Keratinocyte (primary cell): ENCODE data around the gene KCNMA1. TPM values are rescaled to one million over a fixed set of nuclear protein-coding genes. Genes with fewer than 3 reads are reported as not detected.

Source experiments
- DNase-seq: peaks from one replicate; pipeline ENCODE4 v3.0.0-alpha.2; 2011; ENCODE audit warnings: low read depth, missing footprints, low spot score
- FAIRE-seq: peaks from 2 replicates; lab custom pipeline; 2011; peaks lifted over from hg19 to GRCh38; lab: Jason Lieb, UNC
- H2AFZ ChIP-seq: 2 replicates; pipeline ENCODE4 v1.6.0; 2012; ENCODE audit warnings: low read length, control low read depth, inconsistent platforms; ENCODE audit not compliant: control insufficient read depth
- H3K27ac ChIP-seq: 2 replicates; pipeline ENCODE4 v1.5.1; 2011; ENCODE audit warnings: low read length; ENCODE audit not compliant: control insufficient read depth, insufficient read depth
- H3K27me3 ChIP-seq: 3 replicates; pipeline ENCODE4 v1.6.0; 2011; ENCODE audit warnings: low read length; ENCODE audit not compliant: control insufficient read depth, insufficient read depth; ENCODE audit errors: extremely low read depth
- H3K36me3 ChIP-seq, 2 experiments: 2 replicates in 1 of 2; 3 replicates in 1 of 2; pipeline ENCODE4 v1.5.1; 2011; ENCODE audit warnings: low read length in 2 of 2, mild to moderate bottlenecking in 1 of 2; ENCODE audit not compliant: control insufficient read depth in 2 of 2, insufficient read depth in 2 of 2; ENCODE audit errors: extremely low read depth in 1 of 2
- H3K4me1 ChIP-seq: 3 replicates; pipeline ENCODE4 v1.5.1; 2011; ENCODE audit warnings: low read length; ENCODE audit not compliant: control insufficient read depth, insufficient read depth; ENCODE audit errors: extremely low read depth
- H3K4me2 ChIP-seq: 3 replicates; pipeline ENCODE4 v1.6.0; 2011; ENCODE audit warnings: low read depth, low read length; ENCODE audit not compliant: control insufficient read depth, insufficient read depth; ENCODE audit errors: extremely low read depth
- H3K4me3 ChIP-seq, 3 experiments: fragments of 200-600 bp in 1 of 3; sonication (generic) in 1 of 3; 2 replicates in 2 of 3; 3 replicates in 1 of 3; pipeline ENCODE4 v1.5.1; 2011 to 2016; ENCODE audit warnings: low read length in 3 of 3, mild to moderate bottlenecking in 3 of 3, control low read depth in 2 of 3, inconsistent platforms in 1 of 3, low read depth in 1 of 3, mixed read lengths in 1 of 3, mixed run types in 1 of 3, moderate library complexity in 1 of 3; ENCODE audit not compliant: control insufficient read depth in 2 of 3, insufficient read depth in 2 of 3; ENCODE audit errors: extremely low read depth in 1 of 3
- H3K79me2 ChIP-seq: 2 replicates; pipeline ENCODE4 v1.6.0; 2012; ENCODE audit warnings: low read length; ENCODE audit not compliant: control insufficient read depth, insufficient read depth
- H3K9ac ChIP-seq: 3 replicates; pipeline ENCODE4 v1.6.0; 2011; ENCODE audit warnings: low read length; ENCODE audit not compliant: control insufficient read depth, insufficient read depth; ENCODE audit errors: extremely low read depth
- H3K9me1 ChIP-seq: 3 replicates; pipeline ENCODE4 v1.6.0; 2011; ENCODE audit warnings: low read length; ENCODE audit not compliant: control insufficient read depth, insufficient read depth; ENCODE audit errors: extremely low read depth
- H3K9me3 ChIP-seq: 2 replicates; pipeline ENCODE4 v1.5.1; 2012; ENCODE audit warnings: low read depth, low read length; ENCODE audit not compliant: control insufficient read depth
- H4K20me1 ChIP-seq: 3 replicates; pipeline ENCODE4 v1.6.0; 2011; ENCODE audit warnings: low read length; ENCODE audit not compliant: control insufficient read depth, insufficient read depth; ENCODE audit errors: extremely low read depth
- CTCF ChIP-seq, 3 experiments: IDR thresholded peaks in 1 of 3; conservative IDR thresholded peaks in 1 of 3; optimal IDR thresholded peaks in 1 of 3; 2 replicates in 2 of 3; 3 replicates in 1 of 3; pipeline versions ENCODE3 to v1.5.1; 2011; ENCODE audit warnings: low read length in 3 of 3, mild to moderate bottlenecking in 3 of 3, moderate library complexity in 2 of 3, control low read depth in 1 of 3, inconsistent platforms in 1 of 3; ENCODE audit not compliant: insufficient read depth in 2 of 3; ENCODE audit errors: extremely low read depth in 1 of 3
- EZH2 ChIP-seq: IDR thresholded peaks from one replicate; pipeline ENCODE4 v1.6.1; 2012; ENCODE audit warnings: inconsistent platforms, mild to moderate bottlenecking, low read length, moderate library complexity
- dilution Hi-C: fragments of 300-500 bp; cut with MboI; formaldehyde crosslinking; loops from one replicate; pipeline ENCODE4 v1.7.0; 2020; ENCODE audit warnings: low sequenced_read_pairs; ENCODE audit not compliant: extremely low pct_ligation_motif_present
- polyA plus RNA-seq, 5 experiments: library from polyadenylated mRNA; depleted of rRNA in 3 of 5; stranded (reverse) in 3 of 5; stranded (forward) in 1 of 5; unstranded in 1 of 5; fragments of >200 nt; gene quantifications; 1 replicate in 1 of 5; 2 replicates in 3 of 5; 3 replicates in 1 of 5; pipeline versions ENCODE4 v1.2.1 to v1.2.3, GENCODE V29; 2011 to 2012; ENCODE audit warnings: missing spikeins in 2 of 5, low read depth in 1 of 5, low replicate concordance in 1 of 5

Gene KCNMA1
- polyA plus RNA-seq, 1 donor (not counting 4 experiments of a cell fraction or from before 2014, with no cell fraction given), result 6.3 TPM

- Histone ChIP-seq H3K9me1 (no peaks in the 10 kb centered on the region), H3K79me2 (no peaks in the 10 kb centered on the region), H4K20me1 (no peaks in the 10 kb centered on the region), H3K27ac (no peak overlapping the region), H3K36me3 (no peaks in the 10 kb centered on the region), H3K9ac (no peak overlapping the region), H3K4me1 (peaks cover 7% of the 10 kb centered on the region), H2AFZ (no peak overlapping the region), H3K27me3 (no peaks in the 10 kb centered on the region), H3K9me3 (no peaks in the 10 kb centered on the region), H3K4me2 (no peak overlapping the region), H3K4me3 (no peak overlapping the region)
- FAIRE-seq (peak; percentile 17), DNase-seq (no peak)
- no peak for TF ChIP-seq CTCF (optimal IDR thresholded peaks at IDR 0.05 in 1 of 3, IDR thresholded peaks at IDR 0.05 in 1 of 3, conservative IDR thresholded peaks at IDR 0.05 in 1 of 3; ENCODE audit: extremely low read depth in 1 of 3, insufficient read depth in 2 of 3, low read length in 3 of 3)
- no peak for TF ChIP-seq EZH2
- dilution Hi-C loops, result no loop called here
Observed at GRCh38 chr10:77172086-77172485, 465.5 kb downstream of the KCNMA1 start.

GRCh38 chr10:77168861-77169260 lies 468.7 kb downstream of the KCNMA1 start:
- Histone ChIP-seq H3K27ac (no peak overlapping the region), H2AFZ (no peak overlapping the region), H3K9ac (no peak overlapping the region), H3K4me1 (peaks cover 7% of the 10 kb centered on the region), H3K79me2 (no peaks in the 10 kb centered on the region), H3K9me3 (no peaks in the 10 kb centered on the region), H3K36me3 (no peaks in the 10 kb centered on the region), H4K20me1 (no peaks in the 10 kb centered on the region), H3K4me2 (no peak overlapping the region), H3K27me3 (no peaks in the 10 kb centered on the region), H3K4me3 (no peak overlapping the region), H3K9me1 (no peaks in the 10 kb centered on the region)
- peak; percentile 85 for FAIRE-seq
- dilution Hi-C loops, result no loop called here
- no peak for DNase-seq
- TF ChIP-seq EZH2 (no peak), CTCF (optimal IDR thresholded peaks at IDR 0.05 in 1 of 3, IDR thresholded peaks at IDR 0.05 in 1 of 3, conservative IDR thresholded peaks at IDR 0.05 in 1 of 3; ENCODE audit: extremely low read depth in 1 of 3, insufficient read depth in 2 of 3, low read length in 3 of 3) (no peak)
